Trophoblast cell (in vitro differentiated cells and primary cell): ENCODE data around the gene HMX1.

Experiments
- DNase-seq, 2 donors: peaks; one replicate each; pipeline ENCODE4 v3.0.0-alpha.2; 2016
- H2AFZ ChIP-seq: 2 replicates; pipeline ENCODE4 v1.6.1; 2013; ENCODE audit warnings: low read length, moderate library complexity, mild to moderate bottlenecking; ENCODE audit not compliant: insufficient read depth, poor library complexity
- H2AK5ac ChIP-seq: 2 replicates; pipeline ENCODE4 v1.6.1; 2013; ENCODE audit warnings: mild to moderate bottlenecking, low read length
- H2BK120ac ChIP-seq: 2 replicates; pipeline ENCODE4 v1.6.1; 2013; ENCODE audit warnings: low read length, mild to moderate bottlenecking, moderate library complexity; ENCODE audit not compliant: insufficient read depth, poor library complexity
- H2BK12ac ChIP-seq: 2 replicates; pipeline ENCODE4 v1.6.1; 2013; ENCODE audit warnings: mild to moderate bottlenecking, low read length, moderate library complexity
- H2BK5ac ChIP-seq: 2 replicates; pipeline ENCODE4 v1.6.1; 2013; ENCODE audit warnings: low read length, low read depth, moderate library complexity, mild to moderate bottlenecking; ENCODE audit not compliant: poor library complexity
- H3K14ac ChIP-seq: 2 replicates; pipeline ENCODE4 v1.6.1; 2013; ENCODE audit warnings: mild to moderate bottlenecking, low read length
- H3K18ac ChIP-seq: 2 replicates; pipeline ENCODE4 v1.6.1; 2013; ENCODE audit warnings: mild to moderate bottlenecking, low read length
- H3K23ac ChIP-seq: 2 replicates; pipeline ENCODE4 v1.6.1; 2013; ENCODE audit warnings: low read length
- H3K27ac ChIP-seq: 2 replicates; pipeline ENCODE4 v1.5.1; 2013; ENCODE audit warnings: low read depth, mild to moderate bottlenecking, inconsistent platforms, low read length, moderate library complexity
- H3K27me3 ChIP-seq: 2 replicates; pipeline ENCODE4 v1.6.1; 2013; ENCODE audit warnings: inconsistent platforms, mild to moderate bottlenecking, low read length, moderate library complexity; ENCODE audit not compliant: insufficient read depth
- H3K36me3 ChIP-seq, 2 experiments: 1 replicate in 1 of 2; 2 replicates in 1 of 2; pipeline ENCODE4 v1.6.1; 2013; ENCODE audit warnings: low read length in 2 of 2, mild to moderate bottlenecking in 2 of 2, moderate library complexity in 1 of 2; ENCODE audit not compliant: insufficient read depth in 2 of 2, control insufficient read depth in 1 of 2
- H3K4ac ChIP-seq: 2 replicates; pipeline ENCODE4 v1.6.1; 2013; ENCODE audit warnings: low read depth, mild to moderate bottlenecking, low read length, moderate library complexity
- H3K4me1 ChIP-seq, 2 experiments: 1 replicate in 1 of 2; 2 replicates in 1 of 2; pipeline ENCODE4 v1.6.1; 2013; ENCODE audit warnings: low read length in 2 of 2, mild to moderate bottlenecking in 2 of 2, moderate library complexity in 1 of 2; ENCODE audit not compliant: insufficient read depth in 2 of 2, control insufficient read depth in 1 of 2
- H3K4me2 ChIP-seq: 2 replicates; pipeline ENCODE4 v1.6.1; 2013; ENCODE audit warnings: inconsistent platforms, mild to moderate bottlenecking, low read length, moderate library complexity
- H3K4me3 ChIP-seq: 2 replicates; pipeline ENCODE4 v1.5.1; 2013; ENCODE audit warnings: mild to moderate bottlenecking, low read depth, low read length, inconsistent platforms
- H3K79me1 ChIP-seq: one replicate; pipeline ENCODE4 v1.6.1; 2013; ENCODE audit warnings: low read length
- H3K79me2 ChIP-seq: 2 replicates; pipeline ENCODE4 v1.6.1; 2013; ENCODE audit warnings: low read length, mild to moderate bottlenecking; ENCODE audit not compliant: control insufficient read depth, insufficient read depth, poor library complexity
- H3K9ac ChIP-seq: 2 replicates; pipeline ENCODE4 v1.6.1; 2013; ENCODE audit warnings: mild to moderate bottlenecking, low read length
- H3K9me3 ChIP-seq: 2 replicates; pipeline ENCODE4 v1.6.1; 2013; ENCODE audit warnings: low read depth, mild to moderate bottlenecking, control low read depth, inconsistent platforms, low read length; ENCODE audit not compliant: insufficient read depth
- H4K12ac ChIP-seq: 2 replicates; pipeline ENCODE4 v1.6.1; 2013; ENCODE audit warnings: low read depth, mild to moderate bottlenecking, low read length, moderate library complexity
- H4K8ac ChIP-seq: 2 replicates; pipeline ENCODE4 v1.6.1; 2013; ENCODE audit warnings: low read depth, mild to moderate bottlenecking, low read length, moderate library complexity
- H4K91ac ChIP-seq: one replicate; pipeline ENCODE4 v1.6.1; 2013; ENCODE audit warnings: low read depth, mild to moderate bottlenecking, low read length, moderate library complexity
- WGBS: extraction: QIAGEN DNeasy Blood & Tissue Kit; methylation state at CpG from one replicate; pipeline ENCODE4 v1.1.7; 2013; ENCODE audit warnings: missing lambda C conversion rate; ENCODE audit not compliant: insufficient read length, insufficient coverage; ENCODE audit errors: extremely low coverage; 5-methylcytosine and 5-hydroxymethylcytosine counted together

The HMX1 gene

GRCh38 chr4:8898419-8898818, 26.8 kb upstream of the HMX1 start:
- Histone ChIP-seq H3K4me1 (peaks cover 0 to 1% of the 10 kb centered on the region in 2 experiments), H2BK12ac (no peak overlapping the region), H3K18ac (no peak overlapping the region), H2BK120ac (no peak overlapping the region), H3K4ac (no peak overlapping the region), H3K14ac (no peak overlapping the region), H3K27ac (no peak overlapping the region), H3K9me3 (peaks cover 23% of the 10 kb centered on the region), H2BK5ac (no peak overlapping the region), H3K79me2 (no peaks in the 10 kb centered on the region), H2AFZ (no peak overlapping the region), H4K12ac (no peak overlapping the region), H3K36me3 (no peaks in the 10 kb centered on the region), H2AK5ac (no peak overlapping the region), H3K79me1 (no peaks in the 10 kb centered on the region), H3K27me3 (peaks cover 24% of the 10 kb centered on the region), H3K23ac (no peak overlapping the region), H4K91ac (no peak overlapping the region), H3K9ac (no peak overlapping the region), H3K4me3 (no peak overlapping the region), H4K8ac (no peak overlapping the region), H3K4me2 (no peak overlapping the region)
- WGBS: no CpG with 5 or more reads among the region's 10 CpGs
- DNase-seq: no peak

DNA sequence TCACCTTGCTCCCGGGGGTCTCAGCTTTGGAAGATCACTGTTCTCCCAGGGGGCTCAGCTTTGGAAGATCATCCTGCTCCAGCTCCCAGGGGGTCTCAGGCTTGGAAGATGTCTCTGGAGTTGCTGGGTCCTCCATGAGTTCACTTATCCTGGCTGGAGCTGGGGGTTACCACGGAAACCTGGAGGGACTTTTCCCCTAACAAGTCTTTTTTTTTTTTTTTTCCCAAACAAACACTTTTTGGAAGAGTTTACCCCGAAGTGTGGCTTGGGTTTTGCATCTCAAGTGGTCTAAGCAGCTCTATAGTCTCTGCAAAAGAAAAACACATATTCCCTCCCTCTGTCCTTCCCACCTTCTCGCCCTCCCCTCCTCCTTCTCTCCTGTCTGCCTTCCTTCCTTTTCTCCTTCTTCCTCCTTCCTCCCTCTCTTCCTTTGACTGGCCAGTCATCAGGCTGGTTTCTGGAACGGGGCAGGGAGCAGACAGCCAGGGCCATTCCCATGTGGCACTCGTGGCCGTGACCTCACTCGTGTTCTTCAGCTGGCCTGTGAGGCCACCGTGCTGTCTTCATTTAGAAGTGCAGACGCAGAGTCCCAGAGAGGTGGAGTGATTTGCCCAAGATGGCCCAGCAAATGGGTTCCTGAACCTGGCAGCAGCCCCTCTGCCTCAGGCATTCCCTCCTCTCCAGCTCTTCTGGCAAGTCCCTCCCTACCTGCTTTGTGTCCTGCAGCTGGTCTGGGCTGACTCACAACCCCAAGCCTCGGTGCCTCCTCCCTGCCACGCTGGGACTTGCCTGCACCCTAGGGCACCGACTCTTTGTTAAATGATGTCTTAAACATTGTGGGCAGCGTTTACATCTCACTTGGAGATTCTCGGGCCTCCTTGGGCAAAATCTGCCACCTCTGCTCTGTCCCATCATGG, 25.9 kb upstream of the HMX1 start:
- Histone ChIP-seq H2BK12ac (no peak overlapping the region), H4K8ac (no peak overlapping the region), H3K18ac (no peak overlapping the region), H3K27me3 (peaks cover 33% of the 10 kb centered on the region), H2BK120ac (no peak overlapping the region), H3K4ac (no peak overlapping the region), H2BK5ac (no peak overlapping the region), H3K79me1 (no peaks in the 10 kb centered on the region), H4K91ac (no peak overlapping the region), H4K12ac (no peak overlapping the region), H3K27ac (no peak overlapping the region), H2AFZ (no peak overlapping the region), H2AK5ac (no peak overlapping the region), H3K23ac (no peak overlapping the region), H3K9me3 (peaks cover 21% of the 10 kb centered on the region), H3K4me2 (no peak overlapping the region), H3K14ac (no peak overlapping the region), H3K4me1 (peaks cover 0 to 3% of the 10 kb centered on the region in 2 experiments), H3K36me3 (no peaks in the 10 kb centered on the region), H3K9ac (no peak overlapping the region), H3K4me3 (no peak overlapping the region), H3K79me2 (no peaks in the 10 kb centered on the region)
- no CpG with 5 or more reads among the region's 15 CpGs for WGBS
- no peak for DNase-seq

- H4K12ac ChIP-seq: no peak overlapping the region
- H3K9ac ChIP-seq: no peak overlapping the region
- H3K4ac ChIP-seq: no peak overlapping the region
- H4K91ac ChIP-seq: no peak overlapping the region
- no peaks in the 10 kb centered on the region for H3K36me3 ChIP-seq
- no CpG with 5 or more reads among the region's 5 CpGs for WGBS
- no peak overlapping the region for H3K18ac ChIP-seq
- H2AK5ac ChIP-seq: no peak overlapping the region
- H2BK120ac ChIP-seq: no peak overlapping the region
- H3K14ac ChIP-seq: no peak overlapping the region
- no peak for DNase-seq
- H3K23ac ChIP-seq: no peak overlapping the region
- no peak overlapping the region for H2AFZ ChIP-seq
- H3K79me2 ChIP-seq: no peaks in the 10 kb centered on the region
- peaks cover 22% of the 10 kb centered on the region for H3K9me3 ChIP-seq
- no peaks in the 10 kb centered on the region for H3K79me1 ChIP-seq
- no peak overlapping the region for H3K27ac ChIP-seq
- no peak overlapping the region for H3K4me2 ChIP-seq
- H3K4me1 ChIP-seq: peaks cover 0 to 3% of the 10 kb centered on the region in 2 experiments
- no peak overlapping the region for H2BK5ac ChIP-seq
- peaks cover 42% of the 10 kb centered on the region for H3K27me3 ChIP-seq
- no peak overlapping the region for H2BK12ac ChIP-seq
- peak overlapping the region; percentile 7 for H3K4me3 ChIP-seq
- no peak overlapping the region for H4K8ac ChIP-seq
These were observed 24.9 kb upstream of the HMX1 start for GRCh38 chr4:8896506-8896905.

- Histone ChIP-seq H3K27me3 (peaks cover 46% of the 10 kb centered on the region), H3K79me2 (no peaks in the 10 kb centered on the region), H4K91ac (no peak overlapping the region), H3K36me3 (no peaks in the 10 kb centered on the region), H3K9ac (no peak overlapping the region), H3K27ac (no peak overlapping the region), H3K14ac (no peak overlapping the region), H3K4me2 (no peak overlapping the region), H2BK12ac (no peak overlapping the region), H3K4ac (no peak overlapping the region), H3K4me1 (peaks cover 0 to 3% of the 10 kb centered on the region in 2 experiments), H3K23ac (no peak overlapping the region), H4K8ac (no peak overlapping the region), H2AK5ac (no peak overlapping the region), H3K4me3 (peak overlapping the region; percentile 7), H2BK5ac (no peak overlapping the region), H2BK120ac (no peak overlapping the region), H3K18ac (no peak overlapping the region), H2AFZ (no peak overlapping the region), H4K12ac (no peak overlapping the region), H3K9me3 (peaks cover 17% of the 10 kb centered on the region), H3K79me1 (no peaks in the 10 kb centered on the region)
- no peak for DNase-seq
- WGBS: no CpG with 5 or more reads among the region's 10 CpGs
These were observed 24.4 kb upstream of the HMX1 start for GRCh38 chr4:8896071-8896470.
